ENCODE results near the gene NCAPG2. TPM values are rescaled to one million over a fixed set of nuclear protein-coding genes. Genes with fewer than 3 reads are reported as not detected.

Gene NCAPG2
- total RNA-seq, 1 donor from 2014 or later: 46.1 TPM

DNA sequence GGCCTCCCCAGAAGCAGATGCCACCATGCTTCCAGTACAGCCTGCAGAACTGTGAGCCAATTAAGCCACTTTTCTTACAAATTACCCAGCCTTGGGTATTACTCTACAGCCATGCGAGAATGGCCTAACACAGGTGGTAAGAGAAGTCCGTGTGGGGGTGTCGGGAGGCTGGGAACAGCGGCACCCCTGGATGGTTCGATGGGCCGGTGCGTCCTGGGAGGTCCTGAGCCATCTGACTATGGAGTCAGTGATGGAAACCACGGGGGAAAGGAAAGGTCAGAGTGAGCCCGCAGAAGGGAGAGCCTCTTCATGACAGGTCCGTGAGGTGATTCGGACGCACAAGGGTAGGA lies 114.4 kb downstream of the NCAPG2 start:
- Mint-ChIP-seq H3K27me3 (peaks cover 38% of the 10 kb centered on the region), H3K4me3 (peak overlapping the region; percentile 28), H3K36me3 (no peaks in the 10 kb centered on the region), H3K9me3 (no peaks in the 10 kb centered on the region), H3K27ac (no peak overlapping the region), H3K4me1 (ENCODE audit: unreplicated experiment) (no peaks in the 10 kb centered on the region)
- TF ChIP-seq, protein P1, sequence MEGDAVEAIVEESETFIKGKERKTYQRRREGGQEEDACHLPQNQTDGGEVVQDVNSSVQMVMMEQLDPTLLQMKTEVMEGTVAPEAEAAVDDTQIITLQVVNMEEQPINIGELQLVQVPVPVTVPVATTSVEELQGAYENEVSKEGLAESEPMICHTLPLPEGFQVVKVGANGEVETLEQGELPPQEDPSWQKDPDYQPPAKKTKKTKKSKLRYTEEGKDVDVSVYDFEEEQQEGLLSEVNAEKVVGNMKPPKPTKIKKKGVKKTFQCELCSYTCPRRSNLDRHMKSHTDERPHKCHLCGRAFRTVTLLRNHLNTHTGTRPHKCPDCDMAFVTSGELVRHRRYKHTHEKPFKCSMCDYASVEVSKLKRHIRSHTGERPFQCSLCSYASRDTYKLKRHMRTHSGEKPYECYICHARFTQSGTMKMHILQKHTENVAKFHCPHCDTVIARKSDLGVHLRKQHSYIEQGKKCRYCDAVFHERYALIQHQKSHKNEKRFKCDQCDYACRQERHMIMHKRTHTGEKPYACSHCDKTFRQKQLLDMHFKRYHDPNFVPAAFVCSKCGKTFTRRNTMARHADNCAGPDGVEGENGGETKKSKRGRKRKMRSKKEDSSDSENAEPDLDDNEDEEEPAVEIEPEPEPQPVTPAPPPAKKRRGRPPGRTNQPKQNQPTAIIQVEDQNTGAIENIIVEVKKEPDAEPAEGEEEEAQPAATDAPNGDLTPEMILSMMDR (conservative IDR thresholded peaks at IDR 0.05): no peak
- no peak for DNase-seq (ENCODE audit: extremely low spot score, unreplicated experiment)

DNA sequence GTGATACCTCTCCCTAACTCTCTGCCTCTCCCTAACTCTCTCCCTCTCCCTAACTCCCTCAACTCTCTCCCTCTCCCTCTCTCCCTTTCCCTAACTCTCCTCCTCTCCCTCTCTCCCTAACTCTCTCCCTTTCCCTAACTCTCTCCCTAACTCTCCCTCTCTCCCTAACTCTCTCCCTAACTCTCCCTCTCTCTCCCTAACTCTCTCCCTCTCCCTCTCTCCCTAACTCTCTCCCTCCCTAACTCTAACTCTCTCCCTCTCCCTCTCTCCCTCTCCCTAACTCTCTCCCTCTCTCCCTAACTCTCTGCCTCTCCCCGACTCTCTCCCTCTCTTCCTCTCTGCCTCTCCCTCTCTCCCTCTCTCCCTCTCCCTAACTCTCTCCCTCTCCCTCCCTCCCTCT lies 115.0 kb downstream of the NCAPG2 start:
- Mint-ChIP-seq H3K27me3 (peaks cover 43% of the 10 kb centered on the region), H3K36me3 (no peaks in the 10 kb centered on the region)
- TF ChIP-seq, protein P1 (conservative IDR thresholded peaks at IDR 0.05): no peak

DNA sequence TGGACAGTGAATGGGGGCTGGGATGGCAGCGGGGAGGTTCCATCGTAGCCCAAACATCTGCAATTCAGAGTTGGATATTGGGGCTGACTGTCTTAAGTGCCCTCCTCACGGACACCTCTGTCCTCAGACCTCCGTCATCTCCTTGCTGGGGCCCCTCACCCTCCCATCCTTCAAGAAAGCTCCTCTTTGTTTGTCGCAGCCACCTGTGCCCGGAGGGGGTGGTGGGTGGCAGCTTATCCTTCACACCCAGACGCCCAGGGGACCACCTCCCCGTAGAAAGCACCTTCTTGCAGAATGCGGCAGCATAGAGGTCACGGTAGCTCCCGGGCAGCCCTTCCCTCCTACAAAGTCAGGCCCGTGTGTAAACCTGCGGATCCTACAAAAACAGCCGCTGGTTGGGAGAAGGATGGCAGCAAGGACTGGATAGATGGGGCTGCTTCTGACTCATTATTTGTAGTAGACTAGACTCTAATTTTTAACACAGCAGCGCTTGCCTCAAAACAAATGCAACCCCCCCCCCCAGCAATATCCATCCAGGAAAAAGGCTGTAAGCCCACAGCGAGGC lies 115.6 kb downstream of the NCAPG2 start:
- Mint-ChIP-seq H3K36me3 (no peaks in the 10 kb centered on the region), H3K27me3 (peaks cover 50% of the 10 kb centered on the region), H3K4me3 (peak overlapping the region; percentile 79), H3K4me1 (ENCODE audit: unreplicated experiment) (no peaks in the 10 kb centered on the region), H3K27ac (no peak overlapping the region), H3K9me3 (no peaks in the 10 kb centered on the region)
- TF ChIP-seq, protein P1 (conservative IDR thresholded peaks at IDR 0.05): no peak
- DNase-seq (ENCODE audit: extremely low spot score, unreplicated experiment): no peak

More for the DNA sequence above, 115.0 kb downstream of the NCAPG2 start:
- H3K27ac Mint-ChIP-seq: no peak overlapping the region
- H3K9me3 Mint-ChIP-seq: no peaks in the 10 kb centered on the region
- no peak for DNase-seq (ENCODE audit: extremely low spot score, unreplicated experiment)
- peak overlapping the region; percentile 62 for H3K4me3 Mint-ChIP-seq
- H3K4me1 Mint-ChIP-seq (ENCODE audit: unreplicated experiment): no peaks in the 10 kb centered on the region

GRCh38 chr7:158588085-158588877 lies 116.3 kb downstream of the NCAPG2 start:
- Mint-ChIP-seq H3K4me3 (peak overlapping the region; percentile 79), H3K4me1 (ENCODE audit: unreplicated experiment) (no peaks in the 10 kb centered on the region), H3K27ac (no peak overlapping the region), H3K27me3 (peaks cover 57% of the 10 kb centered on the region), H3K9me3 (no peaks in the 10 kb centered on the region), H3K36me3 (no peaks in the 10 kb centered on the region)
- TF ChIP-seq, protein P1 (conservative IDR thresholded peaks at IDR 0.05): no peak
- no peak for DNase-seq (ENCODE audit: extremely low spot score, unreplicated experiment)

DNA sequence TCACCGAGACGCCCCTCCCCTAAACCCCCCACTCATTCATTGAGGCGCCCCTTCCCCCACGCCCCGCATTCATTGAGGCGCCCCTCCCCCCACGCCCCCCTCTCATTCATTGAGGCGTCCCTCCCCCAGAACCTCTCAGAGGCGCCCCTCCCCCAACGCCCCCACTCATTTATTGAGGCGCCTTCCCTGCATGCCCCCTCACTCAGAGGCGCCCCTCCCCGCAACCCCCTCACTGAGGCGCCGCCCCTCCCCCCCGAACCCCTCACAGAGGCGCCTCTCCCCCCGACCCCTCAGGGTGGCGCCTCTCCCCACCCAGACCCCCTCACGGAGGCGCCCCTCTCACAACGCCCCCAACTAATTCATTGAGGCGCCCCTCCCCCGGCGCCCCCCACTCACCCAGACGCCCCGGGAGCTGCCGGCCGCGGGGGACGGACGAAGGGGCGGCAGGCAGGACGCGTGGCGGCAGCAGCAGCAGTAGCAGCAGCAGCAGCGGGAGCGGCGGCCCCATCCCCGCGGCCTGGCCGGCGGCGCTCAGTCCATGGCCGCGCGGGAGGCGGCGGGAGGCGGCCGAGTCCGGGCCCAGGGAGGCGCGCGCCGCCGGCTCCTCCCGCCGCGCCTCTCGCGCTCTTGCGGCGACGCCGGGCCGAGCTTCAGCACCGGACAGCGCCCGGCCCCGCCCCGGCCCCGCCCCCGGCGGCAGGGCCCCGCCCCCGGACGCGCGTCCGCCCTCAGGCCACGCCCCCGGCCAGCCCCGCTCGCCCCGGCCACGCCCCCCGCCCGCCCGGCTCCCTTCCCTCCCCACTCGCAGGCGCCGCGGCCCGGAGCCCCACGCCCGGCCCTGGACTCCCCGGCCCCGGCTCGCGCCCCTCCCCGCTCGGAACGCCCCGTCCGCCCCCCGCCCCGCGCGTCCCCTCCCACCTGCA lies 117.2 kb downstream of the NCAPG2 start, which contains the start of gene PTPRN2:
Gene PTPRN2 (minus strand): TSS at position 662 of the 923 bp plus-strand sequence.
- DNase-seq (ENCODE audit: extremely low spot score, unreplicated experiment): peak; percentile 81
- Mint-ChIP-seq H3K4me3 (peak within 1 kb of the TSS; percentile 79), H3K27me3 (peaks cover 61% of the 10 kb centered on the region), H3K4me1 (ENCODE audit: unreplicated experiment) (no peaks in the 10 kb centered on the region), H3K36me3 (no peaks in the 10 kb centered on the region), H3K9me3 (no peaks in the 10 kb centered on the region), H3K27ac (no peak within 1 kb of the TSS)
- TF ChIP-seq, protein P1 (conservative IDR thresholded peaks at IDR 0.05): no peak

All from type B pancreatic cell (in vitro differentiated cells).